Caki2 (cell line): ENCODE data around the gene PDE2A. TPM values are rescaled to one million over a fixed set of nuclear protein-coding genes. Genes with fewer than 3 reads are reported as not detected.

Source experiments
- DNase-seq: peaks from one replicate; pipeline ENCODE4 v3.0.0-alpha.2; 2015; ENCODE audit warnings: low read depth
- in situ Hi-C: cut with HindIII; loops from 2 replicates; pipeline ENCODE4 v1.10.0; 2016; ENCODE audit warnings: low sequenced_read_pairs, low pct_unique_long_range_greater_than_20kb, mixed read lengths
- total RNA-seq: library from RNA; depleted of rRNA; stranded (reverse); fragments of >200 nt; shearing (Covaris generic); gene quantifications from 2 replicates; pipeline ENCODE4 v1.2.3, GENCODE V29; 2014; ENCODE audit warnings: low replicate concordance

The PDE2A gene
- total RNA-seq, 1 experiment from 2014 or later: 1.5 TPM

- in situ Hi-C loops: no loop called here
- no peak for DNase-seq
These were observed 67.3 kb downstream of the PDE2A start for GRCh38 chr11:72606748-72607468.

GRCh38 chr11:72605973-72606747 is 68.1 kb downstream of the PDE2A start:
- in situ Hi-C loops: no loop called here

GRCh38 chr11:72604256-72604655 is 70.0 kb downstream of the PDE2A start:
- in situ Hi-C loops: no loop called here
- no peak for DNase-seq

More at GRCh38 chr11:72605973-72606747, 68.1 kb downstream of the PDE2A start:
- DNase-seq: no peak

- in situ Hi-C loops: no loop called here
- no peak for DNase-seq
These were observed 71.8 kb downstream of the PDE2A start for GRCh38 chr11:72602250-72602904.

- in situ Hi-C loops: no loop called here
- no peak for DNase-seq
These were observed 73.7 kb downstream of the PDE2A start for GRCh38 chr11:72600557-72600956.

- in situ Hi-C loops: no loop called here
- no peak for DNase-seq
These were observed 74.7 kb downstream of the PDE2A start for GRCh38 chr11:72599325-72600117.

- DNase-seq: no peak
- in situ Hi-C loops: no loop called here
These were observed 75.3 kb downstream of the PDE2A start for GRCh38 chr11:72598906-72599305.

GRCh38 chr11:72598466-72598865 is 75.8 kb downstream of the PDE2A start:
- in situ Hi-C loops: no loop called here
- no peak for DNase-seq

GRCh38 chr11:72597721-72598120 is 76.5 kb downstream of the PDE2A start:
- in situ Hi-C loops: no loop called here
- no peak for DNase-seq

GRCh38 chr11:72595292-72595684 is 78.9 kb downstream of the PDE2A start:
- DNase-seq: no peak
- in situ Hi-C loops: no loop called here

- no peak for DNase-seq
- in situ Hi-C loops: no loop called here
These were observed 79.5 kb downstream of the PDE2A start for GRCh38 chr11:72594493-72595291.

GRCh38 chr11:72592698-72593495 is 81.3 kb downstream of the PDE2A start:
- DNase-seq: no peak
- in situ Hi-C loops: no loop called here

GRCh38 chr11:72591785-72592502 is 82.3 kb downstream of the PDE2A start:
- in situ Hi-C loops: no loop called here

GRCh38 chr11:72591023-72591422 is 83.2 kb downstream of the PDE2A start:
- in situ Hi-C loops: no loop called here

More at GRCh38 chr11:72591785-72592502, 82.3 kb downstream of the PDE2A start:
- no peak for DNase-seq

GRCh38 chr11:72589802-72590761 is 84.1 kb downstream of the PDE2A start:
- DNase-seq: no peak
- in situ Hi-C loops: no loop called here

More at GRCh38 chr11:72591023-72591422, 83.2 kb downstream of the PDE2A start:
- no peak for DNase-seq
